ENCODE data around the gene RTL1. TPM values are rescaled to one million over a fixed set of nuclear protein-coding genes. Genes with fewer than 3 reads are reported as not detected.

The RTL1 gene
- total RNA-seq, 1 donor from 2014 or later = 0.15 TPM

DNA sequence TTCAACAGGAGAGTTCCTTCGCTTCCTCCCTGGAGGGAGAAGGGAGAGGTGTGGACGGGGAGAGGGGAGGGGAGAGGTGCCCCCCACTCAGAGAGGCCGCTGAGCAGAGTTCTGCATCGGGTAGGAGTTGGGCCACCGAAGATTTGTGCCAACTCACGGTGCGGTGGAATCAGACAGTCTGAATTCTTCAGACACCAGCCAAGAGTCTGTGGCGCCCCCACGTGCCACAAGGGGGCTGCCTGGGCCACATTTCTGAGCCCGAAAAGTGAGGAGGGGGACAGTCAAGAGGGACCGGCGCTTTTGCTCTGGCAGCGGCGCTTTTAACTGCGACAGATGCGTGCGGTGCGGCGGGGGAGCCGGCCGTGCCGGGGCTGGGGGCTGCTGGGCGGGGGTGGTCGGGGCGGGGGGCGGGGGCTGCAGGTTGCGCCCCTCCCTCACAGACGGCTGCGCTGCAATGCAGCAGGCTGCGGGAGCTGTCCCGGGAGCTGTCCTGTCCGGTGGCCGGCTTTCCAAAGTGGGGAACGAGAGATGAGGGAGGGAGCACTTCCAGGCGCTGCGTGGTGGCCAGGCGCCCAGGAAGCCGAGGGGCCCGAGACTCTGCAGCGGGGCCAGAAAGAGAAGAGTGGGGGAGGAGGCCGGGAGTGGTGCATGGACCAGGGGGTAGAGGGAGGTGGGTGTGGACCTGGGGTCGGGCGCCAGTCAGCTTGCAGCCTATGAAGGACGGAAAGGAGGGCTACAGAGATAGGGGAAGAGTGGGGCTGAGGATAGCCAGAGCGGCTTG lies 975 bp upstream of the RTL1 start:
- no peak overlapping the region for H3K27ac ChIP-seq
- H3K9ac ChIP-seq = no peak overlapping the region

GRCh38 chr14:100903134-100903468 lies 421 bp downstream of the RTL1 start:
- no peak overlapping the region for H3K4me3 ChIP-seq
- H3K79me2 ChIP-seq (ENCODE audit: low read depth) = no peaks in the 10 kb centered on the region
- H3K36me3 ChIP-seq = no peaks in the 10 kb centered on the region
- no peak overlapping the region for H3K27ac ChIP-seq
- Mint-ChIP-seq H3K27me3 (ENCODE audit: insufficient read depth, low read depth) (peaks cover 28% of the 10 kb centered on the region), H3K27ac (peak overlapping the region; percentile 46), H3K4me1 (peaks cover 73% of the 10 kb centered on the region), H3K9me3 (peaks cover 3% of the 10 kb centered on the region), H3K36me3 (no peaks in the 10 kb centered on the region), H3K4me3 (peak overlapping the region; percentile 70)
- TF ChIP-seq EZH2phosphoT487 (IDR thresholded peaks at IDR 0.05) (no peak), CTCF (IDR thresholded peaks at IDR 0.05) (no peak), EZH2 (IDR thresholded peaks at IDR 0.05) (no peak)
- H3F3A ChIP-seq (ENCODE audit: low read depth) = peaks cover 81% of the 10 kb centered on the region
- H3K27me3 ChIP-seq = peaks cover 14% of the 10 kb centered on the region
- H4K20me1 ChIP-seq (ENCODE audit: low read depth) = no peaks in the 10 kb centered on the region
- no peak overlapping the region for H2AFZ ChIP-seq (replicated peaks)
- peak overlapping the region; percentile 39 for H3K4me2 ChIP-seq
- DNase-seq (ENCODE audit: low spot score) = no peak
- H3K9me3 ChIP-seq (ENCODE audit: low read depth) = no peaks in the 10 kb centered on the region
- H3K9ac ChIP-seq = no peak overlapping the region
- peaks cover 80% of the 10 kb centered on the region for H3K4me1 ChIP-seq

More for the DNA sequence above, 975 bp upstream of the RTL1 start:
- H3K27me3 ChIP-seq = peaks cover 14% of the 10 kb centered on the region
- H3K27ac Mint-ChIP-seq = peak overlapping the region; percentile 81
- H3K4me1 ChIP-seq = peaks cover 66% of the 10 kb centered on the region
- no peaks in the 10 kb centered on the region for H3K36me3 ChIP-seq
- H3F3A ChIP-seq (ENCODE audit: low read depth) = peaks cover 68% of the 10 kb centered on the region
- H3K36me3 Mint-ChIP-seq = no peaks in the 10 kb centered on the region
- peak; percentile 94 for DNase-seq (ENCODE audit: low spot score)
- peak overlapping the region; percentile 96 for H3K4me2 ChIP-seq
- H3K79me2 ChIP-seq (ENCODE audit: low read depth) = no peaks in the 10 kb centered on the region
- H3K27me3 Mint-ChIP-seq (ENCODE audit: insufficient read depth, low read depth) = peaks cover 29% of the 10 kb centered on the region
- no peaks in the 10 kb centered on the region for H3K9me3 ChIP-seq (ENCODE audit: low read depth)
- H4K20me1 ChIP-seq (ENCODE audit: low read depth) = no peaks in the 10 kb centered on the region
- H3K4me3 ChIP-seq = peak overlapping the region; percentile 52
- no peak for TF ChIP-seq EZH2 (IDR thresholded peaks at IDR 0.05)
- peak; percentile 78 for TF ChIP-seq CTCF (IDR thresholded peaks at IDR 0.05)
- H3K9me3 Mint-ChIP-seq = peaks cover 3% of the 10 kb centered on the region
- no peak overlapping the region for H2AFZ ChIP-seq (replicated peaks)
- peak overlapping the region; percentile 86 for H3K4me3 Mint-ChIP-seq
- H3K4me1 Mint-ChIP-seq = peaks cover 59% of the 10 kb centered on the region

DNA sequence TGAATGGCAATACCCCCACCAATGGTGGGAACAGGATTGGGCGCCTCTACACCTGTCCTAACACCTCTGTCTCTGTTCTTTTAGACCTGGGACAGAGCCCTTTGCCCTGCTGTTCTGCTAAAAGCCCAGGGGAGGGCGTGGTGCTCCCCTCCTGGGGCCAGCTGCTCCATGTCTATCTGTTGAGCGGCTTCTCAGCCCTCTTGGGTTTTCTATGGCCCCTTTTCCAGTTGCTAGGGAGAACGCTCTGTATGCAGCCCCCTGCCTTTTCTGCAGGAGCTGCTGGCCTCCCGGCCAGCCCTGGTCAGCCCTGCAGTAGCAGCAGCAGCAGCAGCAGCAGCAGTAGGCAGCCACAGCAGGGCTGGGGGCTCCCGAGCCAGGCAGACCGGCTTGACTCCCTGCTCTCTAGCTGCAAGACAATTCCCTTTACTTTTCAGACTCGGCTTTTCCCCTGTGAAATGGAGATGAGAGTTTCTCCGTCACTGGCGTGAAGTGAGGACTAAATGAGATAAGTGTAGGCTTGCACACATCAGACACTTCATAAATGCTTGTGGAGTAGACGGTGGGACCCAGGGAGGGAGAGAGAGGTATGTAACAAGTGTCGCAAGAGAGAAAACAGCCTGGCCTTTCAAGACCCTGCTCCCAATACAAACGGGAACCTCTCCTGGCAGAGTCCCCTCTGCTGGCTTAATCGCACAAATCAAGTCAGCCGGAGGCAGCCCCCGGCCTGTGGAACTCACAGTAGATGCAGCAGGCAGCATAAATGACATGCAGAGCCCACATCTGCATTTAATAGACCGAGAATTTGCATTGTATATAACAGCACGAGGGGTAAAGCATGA lies 1.0 kb downstream of the RTL1 start:
- peak overlapping the region; percentile 39 for H3K4me2 ChIP-seq
- H3K36me3 ChIP-seq = no peaks in the 10 kb centered on the region
- H3F3A ChIP-seq (ENCODE audit: low read depth) = peaks cover 81% of the 10 kb centered on the region
- peaks cover 3% of the 10 kb centered on the region for H3K9me3 Mint-ChIP-seq
- peaks cover 84% of the 10 kb centered on the region for H3K4me1 ChIP-seq
- peaks cover 28% of the 10 kb centered on the region for H3K27me3 Mint-ChIP-seq (ENCODE audit: insufficient read depth, low read depth)
- H3K4me3 ChIP-seq = no peak overlapping the region
- no peaks in the 10 kb centered on the region for H3K36me3 Mint-ChIP-seq
- H3K4me3 Mint-ChIP-seq = peak overlapping the region; percentile 75
- H2AFZ ChIP-seq (replicated peaks) = peak overlapping the region; percentile 36
- H3K79me2 ChIP-seq (ENCODE audit: low read depth) = no peaks in the 10 kb centered on the region
- no peak overlapping the region for H3K9ac ChIP-seq
- peaks cover 76% of the 10 kb centered on the region for H3K4me1 Mint-ChIP-seq
- TF ChIP-seq EZH2 (IDR thresholded peaks at IDR 0.05) (no peak), CTCF (IDR thresholded peaks at IDR 0.05) (peak; percentile 45)
- peak; percentile 64 for DNase-seq (ENCODE audit: low spot score)
- H3K9me3 ChIP-seq (ENCODE audit: low read depth) = no peaks in the 10 kb centered on the region
- H4K20me1 ChIP-seq (ENCODE audit: low read depth) = no peaks in the 10 kb centered on the region
- H3K27ac ChIP-seq = peak overlapping the region; percentile 54
- H3K27ac Mint-ChIP-seq = peak overlapping the region; percentile 86
- H3K27me3 ChIP-seq = peaks cover 14% of the 10 kb centered on the region
